Measurements from ENCODE around the gene JAK3.
A peak's percentile ranks its signal among the peaks of the same experiment; 100 is the strongest.
"Not testable (repeated sequence)": the region's sequence is repeated elsewhere in the genome, so short reads cannot be mapped to it uniquely, and the experiment has no call there.

JAK3 gene

DNA sequence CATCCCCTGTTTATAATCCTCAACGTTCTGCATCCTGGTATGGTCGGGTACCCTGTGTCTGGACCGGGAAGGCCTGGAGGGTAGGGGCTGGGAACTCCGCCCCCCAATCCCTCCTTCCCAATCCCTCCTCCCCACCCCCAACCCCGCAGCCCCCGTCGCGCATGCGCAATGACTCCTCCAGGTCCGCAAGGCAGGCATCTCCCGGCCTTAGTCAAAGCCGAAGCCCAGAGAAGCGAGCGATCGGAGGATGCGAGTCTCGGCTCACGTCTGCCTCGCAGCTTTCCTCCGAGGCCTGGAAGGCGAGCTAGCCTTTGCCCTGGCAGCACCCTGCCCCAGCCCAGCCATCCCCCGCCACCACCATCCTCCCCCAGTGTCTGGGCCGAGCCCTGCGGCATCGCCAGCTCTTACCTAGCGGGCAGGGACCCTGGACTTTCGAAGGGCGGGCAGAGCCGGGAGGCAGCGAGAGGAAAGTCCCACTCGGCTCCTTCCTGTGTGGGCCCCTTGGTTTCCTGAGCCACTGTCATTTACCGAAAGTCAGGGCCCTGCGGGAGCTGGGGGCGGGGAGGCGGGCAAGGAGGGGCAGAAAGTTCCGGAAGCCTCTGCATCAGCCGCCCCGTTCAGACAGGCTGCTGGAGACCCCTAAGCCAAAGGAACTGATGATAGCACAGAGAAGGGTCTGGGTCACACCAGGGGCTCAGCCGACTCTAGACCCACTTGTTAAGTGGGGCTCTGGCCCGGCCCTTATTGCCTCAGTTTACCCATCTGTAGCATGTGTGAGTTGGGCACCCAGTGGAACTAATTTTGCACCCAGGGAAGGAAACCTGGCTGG lies at the start of gene JAK3:
Gene JAK3, minus strand, starts transcription at position 445 of the 829 bp plus-strand sequence. CDS start 3,565 bp downstream, outside the sequence.
- peak; percentile 87 to 89 for DNase-seq (ENCODE audit: low read depth in 2 of 2)

DNA sequence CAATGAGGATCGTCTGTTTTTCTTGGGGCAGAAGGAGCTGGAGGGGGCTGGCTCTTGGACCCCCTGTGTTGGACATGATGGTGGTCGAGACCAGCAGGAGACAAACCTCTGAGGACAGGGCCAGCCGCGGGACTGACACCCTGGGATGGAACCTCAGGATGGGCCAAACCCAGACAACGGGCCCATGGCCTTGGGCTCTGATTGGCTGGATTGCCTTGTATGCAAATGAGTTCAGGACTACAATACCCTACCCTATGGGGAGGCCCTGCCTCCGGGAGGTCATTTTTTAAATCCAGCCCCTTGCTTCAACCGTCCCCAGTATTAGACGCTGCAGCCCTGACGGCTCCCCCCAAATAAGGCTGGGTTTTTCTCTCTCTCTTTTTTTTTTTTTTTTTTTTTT lies 46.0 kb upstream of the JAK3 start:
- DNase-seq (ENCODE audit: low read depth in 2 of 2): no peak

DNA sequence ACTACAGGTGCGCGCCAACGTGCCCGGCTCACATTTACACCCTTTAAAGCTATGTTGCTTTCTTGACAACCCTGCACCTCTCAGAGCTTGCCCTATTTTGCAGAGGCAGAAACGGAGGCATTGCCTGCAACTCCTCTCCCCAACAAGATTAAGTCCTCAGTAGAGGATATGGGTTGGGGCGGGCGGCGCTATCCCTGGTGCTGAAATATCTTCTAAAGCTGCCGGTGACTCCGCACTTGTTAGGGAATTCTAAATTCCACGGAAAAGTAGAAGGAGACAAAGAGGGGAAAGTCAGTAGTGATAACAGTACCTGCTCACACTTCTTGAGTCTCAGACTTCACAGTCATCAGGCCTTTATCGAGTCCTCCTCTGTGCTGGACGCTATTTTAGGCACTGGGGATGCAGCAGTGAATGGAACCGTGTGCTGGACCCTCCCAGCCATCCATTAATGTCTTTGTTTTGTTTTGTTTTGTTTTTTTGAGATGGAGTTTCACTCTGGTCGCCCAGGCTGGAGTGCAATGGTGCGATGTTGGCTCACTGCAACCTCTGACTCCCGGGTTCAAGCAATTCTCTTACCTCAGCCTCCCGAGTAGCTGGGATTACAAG lies 41.9 kb upstream of the JAK3 start:
- no peak for DNase-seq (ENCODE audit: low read depth in 2 of 2)

DNA sequence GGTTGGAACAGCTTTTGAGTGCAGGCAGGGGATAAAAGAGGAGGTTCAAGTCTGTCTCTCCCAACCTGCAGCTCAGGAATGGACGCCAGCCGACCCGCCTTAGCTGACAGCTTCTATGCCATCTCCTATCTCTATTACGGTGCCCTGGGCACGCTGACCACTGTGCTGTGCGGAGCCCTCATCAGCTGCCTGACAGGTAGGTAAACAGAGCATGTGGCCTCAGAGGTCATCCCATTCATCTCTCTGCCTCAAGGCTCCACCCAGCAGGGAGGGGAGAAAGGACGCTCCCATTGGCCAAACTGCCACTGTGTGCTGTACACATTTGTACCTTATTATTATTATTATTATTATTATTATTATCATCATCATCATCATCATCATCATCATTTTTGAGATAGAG lies 40.5 kb upstream of the JAK3 start:
- no peak for DNase-seq (ENCODE audit: low read depth in 2 of 2)

DNA sequence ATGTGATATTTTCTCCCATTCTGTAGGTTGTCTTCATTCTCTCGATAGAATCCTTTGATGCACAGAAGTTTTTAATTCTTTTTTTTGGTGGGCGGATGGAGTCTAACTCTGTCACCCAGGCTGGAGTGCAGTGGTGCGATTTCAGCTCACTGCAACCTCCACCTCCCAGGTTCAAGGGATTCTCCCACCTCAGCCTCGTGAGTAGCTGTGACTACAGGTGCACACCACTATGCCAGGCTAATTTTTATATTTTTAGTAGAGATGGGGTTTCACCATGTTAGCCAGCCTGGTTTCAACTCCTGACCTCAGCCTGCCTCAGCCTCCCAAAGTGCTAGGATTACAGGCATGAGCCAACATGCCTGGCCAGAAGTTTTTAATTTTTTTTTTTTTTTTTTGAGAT lies 39.4 kb upstream of the JAK3 start:
- not testable (repeated sequence) for DNase-seq (ENCODE audit: low read depth in 2 of 2)

DNA sequence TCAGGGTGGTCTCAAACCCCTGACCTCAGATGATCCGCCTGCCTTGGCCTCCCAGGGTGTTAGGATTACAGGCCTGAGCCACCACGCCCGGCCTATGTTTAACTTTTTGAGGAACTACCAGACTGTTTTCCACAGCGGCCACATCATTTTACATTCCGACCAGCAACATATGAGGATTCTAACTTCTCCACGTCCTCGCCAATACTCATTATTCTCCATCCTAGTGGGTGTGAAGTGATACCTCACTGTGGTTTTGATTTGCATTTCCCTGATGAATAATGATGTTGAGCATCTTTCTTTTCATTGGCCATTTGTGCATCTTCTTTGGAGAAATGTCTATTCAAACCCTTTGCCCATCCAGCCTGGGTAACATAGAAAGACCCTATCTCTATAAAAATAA lies 38.7 kb upstream of the JAK3 start:
- DNase-seq (ENCODE audit: low read depth in 2 of 2): no peak

DNA sequence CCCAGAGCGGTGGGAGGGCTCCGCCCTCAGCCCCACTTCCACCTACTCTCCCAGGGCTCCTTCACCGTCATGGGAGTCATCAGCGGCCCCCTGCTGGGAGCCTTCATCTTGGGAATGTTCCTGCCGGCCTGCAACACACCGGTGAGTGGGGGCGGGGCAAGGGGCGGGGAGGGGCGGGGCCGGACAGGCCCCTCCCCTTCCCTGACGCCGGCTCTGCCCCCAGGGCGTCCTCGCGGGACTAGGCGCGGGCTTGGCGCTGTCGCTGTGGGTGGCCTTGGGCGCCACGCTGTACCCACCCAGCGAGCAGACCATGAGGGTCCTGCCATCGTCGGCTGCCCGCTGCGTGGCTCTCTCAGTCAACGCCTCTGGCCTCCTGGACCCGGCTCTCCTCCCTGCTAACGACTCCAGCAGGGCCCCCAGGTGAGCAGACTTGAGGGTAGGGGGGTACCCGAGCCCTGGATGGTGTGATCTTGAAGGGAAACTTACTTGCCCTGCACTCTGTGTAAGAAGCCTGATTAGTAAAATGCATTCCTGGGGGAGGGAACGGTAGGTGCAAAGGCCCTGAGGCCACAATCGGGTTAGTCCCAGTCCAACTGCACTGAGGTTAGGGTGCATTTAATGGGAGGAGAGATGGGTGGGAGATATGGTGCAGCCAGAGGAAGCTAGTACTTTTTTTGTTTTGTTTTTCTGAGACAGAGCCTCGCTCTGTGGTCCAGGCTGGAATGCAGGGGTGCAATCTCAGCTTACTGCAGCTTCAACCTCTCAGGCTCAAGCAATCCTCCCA lies 36.0 kb upstream of the JAK3 start:
- DNase-seq (ENCODE audit: low read depth in 2 of 2): no peak

DNA sequence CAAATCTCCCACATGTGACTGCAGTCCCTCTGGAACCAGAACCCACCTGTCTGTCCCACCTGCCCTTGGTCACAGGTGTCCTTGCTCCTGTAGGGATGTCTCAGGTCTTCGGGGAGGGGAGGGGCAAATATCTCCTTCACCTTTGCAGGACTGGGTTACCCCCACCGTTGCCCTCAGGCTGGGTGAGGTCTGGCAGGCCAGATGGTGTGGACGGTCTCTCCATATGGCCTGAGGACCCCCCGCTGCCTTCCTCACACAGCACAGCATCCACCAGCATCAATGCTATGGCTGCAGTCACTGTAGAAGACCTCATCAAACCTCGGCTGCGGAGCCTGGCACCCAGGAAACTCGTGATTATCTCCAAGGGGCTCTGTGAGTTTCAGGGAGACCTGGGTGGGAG lies 33.9 kb upstream of the JAK3 start:
- no peak for DNase-seq (ENCODE audit: low read depth in 2 of 2)

DNA sequence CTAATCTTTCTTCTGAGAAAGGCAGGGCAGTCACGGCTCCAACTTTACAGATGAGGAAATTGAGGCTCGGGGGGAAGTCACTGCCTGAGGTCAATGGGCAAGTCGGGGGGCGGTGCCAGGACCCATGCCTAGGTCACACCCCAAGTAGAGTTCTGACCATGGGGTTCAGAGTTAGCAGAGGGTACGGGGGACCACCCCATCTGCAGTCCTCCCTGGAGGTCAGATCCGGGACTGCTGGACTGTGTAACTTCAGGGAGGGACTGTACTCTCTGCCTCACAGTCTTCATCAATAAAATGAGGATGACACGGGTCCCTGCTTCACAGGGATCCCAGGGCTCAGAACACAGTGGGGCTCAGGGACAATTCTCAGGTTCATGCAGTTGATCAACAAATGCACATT lies 31.7 kb upstream of the JAK3 start:
- DNase-seq (ENCODE audit: low read depth in 2 of 2): no peak

DNA sequence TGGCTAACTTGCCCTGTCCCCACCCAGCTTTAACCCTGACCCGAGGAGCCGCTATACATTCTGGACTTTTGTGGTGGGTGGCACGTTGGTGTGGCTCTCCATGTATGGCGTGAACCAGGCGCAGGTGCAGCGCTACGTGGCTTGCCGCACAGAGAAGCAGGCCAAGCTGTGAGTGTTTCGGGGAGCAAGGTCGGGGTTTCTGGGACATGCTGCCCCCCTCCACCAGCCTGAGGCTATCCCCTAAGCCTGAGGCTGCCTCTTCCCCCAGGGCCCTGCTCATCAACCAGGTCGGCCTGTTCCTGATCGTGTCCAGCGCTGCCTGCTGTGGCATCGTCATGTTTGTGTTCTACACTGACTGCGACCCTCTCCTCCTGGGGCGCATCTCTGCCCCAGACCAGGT lies 29.9 kb upstream of the JAK3 start:
- no peak for DNase-seq (ENCODE audit: low read depth in 2 of 2)

DNA sequence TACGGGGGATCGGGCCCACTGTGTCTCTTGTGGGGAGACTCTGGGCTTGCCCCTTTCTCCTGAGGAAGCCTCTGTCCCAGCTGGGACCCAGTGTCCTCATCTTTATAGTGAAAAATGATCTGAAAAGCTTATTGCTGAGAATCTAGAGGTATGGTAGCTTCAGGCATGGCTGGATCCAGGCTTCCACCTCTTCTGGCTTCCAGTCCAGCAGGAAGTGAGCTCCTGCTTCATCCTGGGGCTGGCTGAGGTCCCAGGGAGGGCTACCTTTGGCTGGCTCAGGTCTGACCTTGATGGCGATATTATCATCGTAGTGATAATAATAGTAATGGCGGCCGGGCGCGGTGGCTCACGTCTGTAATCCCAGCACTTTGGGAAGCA lies 27.0 kb upstream of the JAK3 start:
- DNase-seq (ENCODE audit: low read depth in 2 of 2): no peak

DNA sequence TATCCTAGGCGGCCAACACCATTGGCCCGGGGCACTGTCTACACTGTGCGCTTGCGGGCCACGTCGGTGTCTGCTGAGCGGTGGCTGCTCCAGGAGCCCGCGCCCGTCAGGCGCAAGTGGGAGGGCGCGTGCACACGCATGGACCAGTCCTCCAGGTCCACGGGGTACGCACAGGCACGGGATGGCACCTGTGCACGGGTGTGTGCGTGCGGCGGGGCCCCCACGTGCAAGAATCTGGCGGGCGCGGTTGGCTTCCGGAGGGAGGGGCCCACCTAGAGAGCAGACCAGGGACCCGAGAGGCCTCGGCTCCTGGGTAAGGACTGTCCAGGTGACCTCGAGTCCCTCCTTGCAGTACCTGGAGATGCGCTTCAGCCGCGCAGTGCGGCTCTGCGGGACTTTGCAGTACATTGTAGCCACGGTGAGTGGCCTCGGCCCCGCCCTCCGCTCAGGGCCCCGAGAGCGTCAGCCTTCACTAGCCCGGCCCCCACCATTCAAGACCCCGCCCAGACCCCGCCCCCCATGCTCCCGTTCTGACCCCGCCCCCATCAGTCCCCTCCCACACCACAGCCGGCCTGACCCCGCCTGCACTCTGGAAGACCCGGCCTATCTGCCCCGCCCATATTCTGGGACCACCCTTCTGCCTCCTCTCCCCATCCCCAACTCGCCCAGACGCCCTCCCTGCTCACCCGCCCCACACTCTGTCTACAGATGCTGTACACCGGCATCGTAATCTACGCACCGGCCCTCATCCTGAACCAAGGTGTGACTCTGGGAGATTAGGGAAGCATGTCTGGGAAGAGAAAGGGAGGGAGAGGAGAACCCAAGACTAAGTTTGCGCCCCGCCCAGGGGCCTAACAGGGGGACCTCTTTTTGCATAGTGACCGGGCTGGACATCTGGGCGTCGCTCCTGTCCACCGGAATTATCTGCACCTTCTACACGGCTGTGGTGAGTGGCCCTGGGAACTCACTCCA lies 26.3 kb upstream of the JAK3 start:
- DNase-seq (ENCODE audit: low read depth in 2 of 2): peak; percentile 71 to 74

DNA sequence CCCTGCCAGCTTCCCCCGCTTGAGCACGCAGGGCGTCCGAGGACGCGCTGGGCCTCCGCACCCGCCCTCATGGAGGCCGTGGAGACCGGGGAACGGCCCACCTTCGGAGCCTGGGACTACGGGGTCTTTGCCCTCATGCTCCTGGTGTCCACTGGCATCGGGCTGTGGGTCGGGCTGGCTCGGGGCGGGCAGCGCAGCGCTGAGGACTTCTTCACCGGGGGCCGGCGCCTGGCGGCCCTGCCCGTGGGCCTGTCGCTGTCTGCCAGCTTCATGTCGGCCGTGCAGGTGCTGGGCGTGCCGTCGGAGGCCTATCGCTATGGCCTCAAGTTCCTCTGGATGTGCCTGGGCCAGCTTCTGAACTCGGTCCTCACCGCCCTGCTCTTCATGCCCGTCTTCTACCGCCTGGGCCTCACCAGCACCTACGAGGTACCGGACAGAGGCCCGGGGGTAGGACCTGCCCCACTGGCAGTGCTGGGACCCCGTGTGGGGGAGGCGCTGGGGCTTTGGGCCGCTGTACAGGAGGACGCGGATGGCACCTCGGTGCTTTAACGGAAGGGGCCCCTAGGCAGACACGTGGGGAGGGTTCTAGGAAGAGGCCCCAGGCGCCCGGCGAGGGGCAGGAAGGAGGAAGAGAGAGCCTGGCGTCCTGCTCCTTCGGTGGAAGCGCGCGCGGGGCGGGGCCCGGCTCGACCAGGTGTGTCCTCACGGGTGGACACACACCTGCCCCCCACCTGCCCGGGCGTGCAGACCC lies 24.6 kb upstream of the JAK3 start:
- DNase-seq (ENCODE audit: low read depth in 2 of 2): no peak

DNA sequence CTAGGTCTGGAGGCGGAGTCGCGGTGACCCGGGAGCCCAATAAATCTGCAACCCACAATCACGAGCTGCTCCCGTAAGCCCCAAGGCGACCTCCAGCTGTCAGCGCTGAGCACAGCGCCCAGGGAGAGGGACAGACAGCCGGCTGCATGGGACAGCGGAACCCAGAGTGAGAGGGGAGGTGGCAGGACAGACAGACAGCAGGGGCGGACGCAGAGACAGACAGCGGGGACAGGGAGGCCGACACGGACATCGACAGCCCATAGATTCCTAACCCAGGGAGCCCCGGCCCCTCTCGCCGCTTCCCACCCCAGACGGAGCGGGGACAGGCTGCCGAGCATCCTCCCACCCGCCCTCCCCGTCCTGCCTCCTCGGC lies 24.1 kb upstream of the JAK3 start, which contains the start of gene SLC5A5:
Gene SLC5A5, plus strand, starts transcription at position 68 of the 373 bp plus-strand sequence. CDS start 375 bp downstream, outside the sequence.
- no peak for DNase-seq (ENCODE audit: low read depth in 2 of 2)

DNA sequence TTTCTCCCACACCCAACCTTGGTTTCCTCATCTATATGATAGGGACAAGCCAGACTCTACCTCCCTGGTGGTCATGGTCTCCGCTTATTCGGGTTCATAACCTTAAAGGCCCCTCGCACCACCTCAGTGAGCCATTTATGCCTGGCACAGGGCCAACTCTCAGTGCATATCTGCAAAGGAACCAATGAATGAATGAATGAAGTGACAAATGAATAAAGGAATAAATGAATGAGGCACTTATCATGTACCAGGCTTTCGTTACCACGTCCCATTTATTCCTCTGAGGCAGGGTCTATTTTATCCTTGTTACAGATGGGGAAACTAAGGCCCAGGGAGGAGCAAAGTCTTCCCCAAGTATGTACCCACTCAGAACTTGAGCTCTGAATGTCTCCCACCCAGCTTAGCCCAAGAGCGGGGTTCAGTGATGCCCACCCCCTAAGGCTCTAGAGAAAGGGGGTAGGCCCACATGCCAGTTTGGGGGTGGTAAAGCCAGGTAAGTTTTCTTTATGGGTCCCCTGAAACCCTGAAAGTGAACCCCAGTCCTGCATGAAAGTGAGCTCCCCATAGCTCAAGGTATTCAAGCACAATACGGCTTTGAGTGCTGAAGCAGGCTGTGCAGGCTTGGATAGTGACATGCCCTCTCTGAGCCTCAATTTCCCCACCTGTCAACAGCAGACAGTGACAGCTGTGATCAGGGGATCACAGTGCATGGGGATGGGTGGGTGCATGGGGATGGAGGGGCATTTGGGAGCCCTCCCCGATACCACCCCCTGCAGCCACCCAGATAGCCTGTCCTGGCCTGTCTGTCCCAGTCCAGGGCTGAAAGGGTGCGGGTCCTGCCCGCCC lies 23.5 kb upstream of the JAK3 start:
- no peak for DNase-seq (ENCODE audit: low read depth in 2 of 2)

DNA sequence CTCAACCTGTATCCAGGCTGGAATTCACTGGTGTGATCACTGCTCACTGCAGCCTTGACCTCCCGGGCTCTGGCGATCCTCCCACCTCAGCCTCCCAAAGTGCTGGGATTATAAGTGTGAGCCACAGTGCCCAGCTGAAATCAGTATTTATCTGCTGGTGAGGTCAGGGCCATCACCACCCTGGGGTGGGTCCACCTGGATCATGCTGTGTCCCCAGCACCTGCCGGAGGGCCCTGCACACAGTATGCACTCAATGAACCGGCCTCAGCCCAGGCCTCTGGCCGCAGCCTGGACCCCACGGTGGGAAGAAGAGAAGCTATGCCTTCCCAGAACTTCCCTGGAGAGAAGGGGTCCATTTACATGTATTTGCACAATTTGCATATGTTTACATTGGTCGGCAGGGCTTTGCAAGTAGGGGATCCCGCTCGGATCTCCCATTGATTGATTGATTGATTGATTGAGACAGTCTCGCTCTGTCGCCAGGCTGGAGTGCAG lies 21.4 kb upstream of the JAK3 start:
- no peak for DNase-seq (ENCODE audit: low read depth in 2 of 2)

DNA sequence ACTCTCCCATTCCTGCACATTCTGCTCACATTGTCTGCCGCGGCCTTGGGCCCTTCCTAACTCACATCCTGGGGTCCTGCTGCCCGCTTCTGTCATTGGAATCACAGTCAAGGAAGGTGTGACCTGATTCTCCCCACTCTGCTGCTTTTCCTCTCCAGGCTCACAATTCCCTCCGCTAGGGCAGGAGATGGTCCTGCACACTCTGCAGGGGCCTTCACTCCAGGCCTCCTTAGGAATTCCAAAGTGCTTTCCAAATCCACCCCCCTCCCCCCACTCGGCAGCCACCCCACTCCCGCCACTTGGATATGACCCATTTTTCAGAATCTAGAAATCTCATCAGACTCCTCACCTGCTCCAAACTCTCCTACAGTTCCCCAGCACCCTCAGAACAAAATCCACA lies 20.9 kb upstream of the JAK3 start:
- DNase-seq (ENCODE audit: low read depth in 2 of 2): no peak

DNA sequence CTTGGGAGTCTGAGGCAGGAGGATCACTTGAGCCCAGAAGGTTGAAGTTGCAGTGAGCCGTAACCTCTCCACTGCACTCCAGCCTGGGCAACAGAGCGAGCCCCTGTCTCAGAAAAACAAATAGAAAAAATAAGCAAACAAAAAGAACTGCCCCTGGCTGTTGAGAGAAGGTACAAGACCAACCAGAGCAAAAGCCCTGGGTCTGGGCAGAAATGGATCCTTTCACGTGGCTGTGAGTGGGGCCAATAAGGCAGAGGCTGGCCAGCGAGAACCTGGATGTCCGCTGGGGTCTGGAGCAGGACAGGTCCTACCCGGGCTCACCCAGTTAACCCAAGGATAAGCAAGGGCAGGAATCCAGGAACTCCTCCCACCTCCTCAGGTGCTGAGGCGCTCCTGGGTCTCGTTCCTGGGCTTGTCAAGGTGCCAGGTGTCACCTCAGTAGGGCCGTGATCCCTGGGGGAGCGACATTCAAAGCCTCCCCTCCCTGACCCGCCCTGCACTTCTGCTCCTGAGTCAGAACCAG lies 19.2 kb upstream of the JAK3 start:
- no peak for DNase-seq (ENCODE audit: low read depth in 2 of 2)

DNA sequence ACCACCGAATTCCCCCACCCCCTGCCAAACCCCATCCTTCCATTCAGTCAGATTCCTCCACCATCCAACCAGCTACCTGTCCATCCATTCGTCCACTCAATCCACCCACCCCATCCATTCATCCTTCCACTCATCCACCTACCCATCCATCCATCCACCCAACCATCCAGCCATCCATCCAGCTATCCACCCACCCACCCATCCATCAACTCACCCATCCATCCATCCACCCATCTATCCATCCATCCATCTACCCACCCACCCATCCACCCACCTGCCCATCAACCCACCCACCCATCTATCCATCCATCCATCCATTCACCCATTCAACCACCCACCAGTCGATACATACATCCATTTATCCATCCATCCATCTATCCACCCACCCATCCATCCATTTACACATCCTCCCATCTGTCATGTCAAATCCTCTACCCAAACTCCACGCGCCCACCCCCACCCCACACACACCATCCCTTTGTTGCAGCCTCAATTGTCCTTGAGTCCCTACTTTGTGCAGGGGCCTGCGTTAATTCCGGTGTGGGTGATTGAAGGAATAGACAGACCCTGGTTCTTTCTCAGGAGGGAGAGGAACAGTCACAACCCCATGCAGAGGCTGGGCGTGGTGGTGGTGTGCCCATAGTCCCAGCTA lies 18.7 kb upstream of the JAK3 start:
- no peak for DNase-seq (ENCODE audit: low read depth in 2 of 2)
